HEK293 (cell line): Measurements from ENCODE around the gene GOLGA8F.
"Not testable (repeated sequence)": the region's sequence is repeated elsewhere in the genome, so short reads cannot be mapped to it uniquely, and the experiment has no call there.

Experiments used
- AEBP2 ChIP-seq: fragments of 450-650 bp; formaldehyde crosslinking; IDR thresholded peaks from 2 replicates; pipeline ENCODE4 v1.5.1; 2016; ENCODE audit warnings: missing biosample characterization, missing genetic modification characterization, borderline replicate concordance
- CTCF ChIP-seq: fragments of 450-650 bp; formaldehyde crosslinking; IDR thresholded peaks from 2 replicates; pipeline ENCODE4 v1.5.1; 2016; ENCODE audit warnings: missing biosample characterization, missing genetic modification characterization
- TCF7L2 ChIP-seq: IDR thresholded peaks from 2 replicates; pipeline ENCODE4 v1.6.1; 2011; ENCODE audit warnings: low read depth, mild to moderate bottlenecking, inconsistent platforms, low read length, moderate library complexity, borderline replicate concordance
- ZNF2 ChIP-seq: fragments of 450-650 bp; formaldehyde crosslinking; IDR thresholded peaks from 2 replicates; pipeline ENCODE4 v1.5.1; 2016; ENCODE audit warnings: missing biosample characterization, missing genetic modification characterization
- ZNF274 ChIP-seq, 2 experiments: fragments of 200-500 bp in 1 of 2; fragments of 450-650 bp in 1 of 2; sonication (Bioruptor generic) in 1 of 2; formaldehyde crosslinking in 1 of 2; IDR thresholded peaks; 2 replicates each; pipeline versions ENCODE4 v1.5.1 to v1.6.1; 2014 to 2016; ENCODE audit warnings: borderline replicate concordance in 1 of 2, inconsistent platforms in 1 of 2, low read length in 1 of 2, missing biosample characterization in 1 of 2, missing genetic modification characterization in 1 of 2
- ZNF530 ChIP-seq: fragments of 450-650 bp; formaldehyde crosslinking; IDR thresholded peaks from 2 replicates; pipeline ENCODE4 v1.5.1; 2016; ENCODE audit warnings: low read depth, missing biosample characterization, missing genetic modification characterization
- ZSCAN18 ChIP-seq: fragments of 450-650 bp; formaldehyde crosslinking; IDR thresholded peaks from 2 replicates; pipeline ENCODE4 v1.5.1; 2016; ENCODE audit warnings: missing biosample characterization, missing genetic modification characterization

- TF ChIP-seq ZNF2; ZNF530 (tag by site-specific recombination); CTCF (tag by site-specific recombination); TCF7L2; ZNF274 (IDR thresholded peaks at IDR 0.05; ENCODE audit: low read length); ZNF274 (tag by site-specific recombination; IDR thresholded peaks at IDR 0.05; ENCODE audit: borderline replicate concordance); AEBP2 (tag by site-specific recombination); ZSCAN18: not testable (repeated sequence)
Observed at GRCh38 chr15:28435594-28435993, 57.1 kb downstream of the GOLGA8F start.
